PC-3 (cell line): ENCODE data around the gene TMEM132D. TPM values are rescaled to one million over a fixed set of nuclear protein-coding genes. Genes with fewer than 3 reads are reported as not detected.

Experiments
- ATAC-seq: fragments of 200-7000 bp; cut with Tn5 transposase; 2 replicates; pipeline ENCODE4 v1.9.1; 2020; ENCODE audit warnings: mild to moderate bottlenecking, moderate library complexity
- BruUV-seq: library from RNA; stranded (reverse); fragments of 400-500 nt; replicated peaks from 2 replicates; lab custom pipeline; 2021; lab: Mats Ljungman, UMichigan
- CTCF ChIA-PET: fragments of 300-600 bp; sonication (Branson Sonifier 250); formaldehyde crosslinking; loops from one replicate; lab custom pipeline; 2022; ENCODE audit warnings: antibody characterized with exemption; lab: Charles Lee
- POLR2A ChIA-PET: fragments of 300-600 bp; sonication (Branson Sonifier 250); formaldehyde crosslinking; loops from one replicate; lab custom pipeline; 2022; ENCODE audit warnings: antibody characterized with exemption; ENCODE audit not compliant: unreplicated experiment; lab: Charles Lee
- DNase-seq: peaks from one replicate; pipeline ENCODE4 v3.0.0-alpha.2; 2015
- H2AFZ ChIP-seq: fragments of 300-600 bp; sonication (generic); 2 replicates; pipeline ENCODE4 v1.6.0; 2016; ENCODE audit warnings: antibody characterized with exemption, low read length
- H3F3A ChIP-seq: fragments of 300-600 bp; sonication (generic); one replicate; pipeline ENCODE4 v1.6.0; 2017; ENCODE audit warnings: antibody characterized with exemption, low read length, control low read depth, mild to moderate bottlenecking; ENCODE audit not compliant: unreplicated experiment
- H3K27ac ChIP-seq: fragments of 300-600 bp; sonication (generic); 2 replicates; pipeline ENCODE4 v1.5.1; 2016; ENCODE audit warnings: mild to moderate bottlenecking, low read length
- H3K27me3 ChIP-seq: fragments of 300-600 bp; sonication (generic); 2 replicates; pipeline ENCODE4 v1.6.1; 2016; ENCODE audit warnings: low read length, mixed read lengths
- H3K36me3 ChIP-seq: fragments of 300-600 bp; sonication (generic); 2 replicates; pipeline ENCODE4 v1.6.1; 2016; ENCODE audit warnings: low read depth, mixed run types, low read length, mixed read lengths
- H3K4me1 ChIP-seq: fragments of 300-600 bp; sonication (generic); 2 replicates; pipeline ENCODE4 v1.5.1; 2016; ENCODE audit warnings: low read length; ENCODE audit not compliant: insufficient read depth
- H3K4me2 ChIP-seq: fragments of 300-600 bp; sonication (generic); 2 replicates; pipeline ENCODE4 v1.6.0; 2016; ENCODE audit warnings: low read length
- H3K4me3 ChIP-seq: fragments of 300-600 bp; sonication (generic); 2 replicates; pipeline ENCODE4 v1.5.1; 2016; ENCODE audit warnings: mild to moderate bottlenecking, low read length, mixed read lengths
- H3K79me2 ChIP-seq: fragments of 300-600 bp; sonication (generic); 2 replicates; pipeline ENCODE4 v1.6.1; 2017; ENCODE audit warnings: low read length, mixed read lengths
- H3K9ac ChIP-seq: fragments of 300-600 bp; sonication (generic); 2 replicates; pipeline ENCODE4 v1.6.0; 2016; ENCODE audit warnings: mild to moderate bottlenecking, low read length
- H3K9me2 ChIP-seq: fragments of 300-600 bp; sonication (generic); replicated peaks from 2 replicates; pipeline ENCODE4 v1.6.1; 2016; ENCODE audit warnings: mixed run types, low read length, mixed read lengths
- H3K9me3 ChIP-seq: fragments of 300-600 bp; sonication (generic); 2 replicates; pipeline ENCODE4 v1.6.1; 2016; ENCODE audit warnings: low read length, mixed read lengths
- H4K20me1 ChIP-seq: fragments of 300-600 bp; sonication (generic); 2 replicates; pipeline ENCODE4 v1.6.1; 2016; ENCODE audit warnings: low read length, mixed read lengths
- EZH2 ChIP-seq: fragments of 300-600 bp; sonication (generic); IDR thresholded peaks from one replicate; pipeline ENCODE4 v1.6.1; 2017; ENCODE audit warnings: antibody characterized with exemption, mild to moderate bottlenecking, low read length; ENCODE audit not compliant: unreplicated experiment
- EZH2phosphoT487 ChIP-seq: fragments of 300-600 bp; sonication (generic); IDR thresholded peaks from 2 replicates; pipeline ENCODE4 v1.6.1; 2018; ENCODE audit warnings: mild to moderate bottlenecking, antibody characterized with exemption, low read length, borderline replicate concordance
- intact Hi-C: fragments of 100-400 bp; cut with micrococcal nuclease; formaldehyde crosslinking; loops from 2 replicates; pipeline ENCODE4 v1.9.0; 2023
- total RNA-seq: library from RNA; depleted of rRNA; stranded (reverse); fragments of >200 nt; gene quantifications from 2 replicates; pipeline ENCODE4 v1.2.3, GENCODE V29; 2014
- TF ChIP-seq, protein P1 (sequence below): fragments of 300-600 bp; sonication (generic); conservative IDR thresholded peaks from 2 replicates; pipeline ENCODE4 v1.5.1; 2017; ENCODE audit warnings: antibody characterized with exemption, low read depth, mild to moderate bottlenecking, low read length

TMEM132D gene
- total RNA-seq, 1 experiment from 2014 or later: not detected

DNA sequence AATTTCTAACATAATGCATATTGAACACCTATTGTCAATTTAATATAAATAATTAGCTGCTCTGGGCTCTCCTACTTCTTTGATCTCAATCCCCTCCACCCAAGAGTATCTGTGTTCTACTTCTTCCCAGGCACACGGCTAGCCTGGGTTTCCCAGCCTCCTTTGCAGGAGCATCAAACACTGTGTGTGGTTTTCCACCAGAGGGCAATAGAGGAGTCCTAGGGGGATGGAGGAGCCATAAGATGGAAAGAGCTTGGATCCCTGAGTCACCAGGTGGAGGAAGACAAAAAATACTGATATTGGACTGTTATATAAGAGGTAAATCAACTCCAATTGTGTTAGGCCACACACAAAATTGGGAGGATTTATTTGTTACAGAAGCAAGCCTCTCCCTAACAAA lies 716.9 kb downstream of the TMEM132D start:
- POLR2A ChIA-PET: no interaction called here
- no peaks in the 10 kb centered on the region for H4K20me1 ChIP-seq
- H3K79me2 ChIP-seq: no peaks in the 10 kb centered on the region
- no TSS peak for BruUV-seq
- no peaks in the 10 kb centered on the region for H3K27me3 ChIP-seq
- H3K4me3 ChIP-seq: no peak overlapping the region
- ATAC-seq (no peak), DNase-seq (peak; percentile 17)
- intact Hi-C loops: no loop called here
- no peak overlapping the region for H2AFZ ChIP-seq
- H3K36me3 ChIP-seq: no peaks in the 10 kb centered on the region
- CTCF ChIA-PET: no interaction called here
- H3F3A ChIP-seq: no peaks in the 10 kb centered on the region
- peaks cover 9% of the 10 kb centered on the region; the same call in 1 of the 2 replicates for H3K9me3 ChIP-seq
- no peak for TF ChIP-seq EZH2
- TF ChIP-seq EZH2phosphoT487: no peak
- TF ChIP-seq, protein P1, sequence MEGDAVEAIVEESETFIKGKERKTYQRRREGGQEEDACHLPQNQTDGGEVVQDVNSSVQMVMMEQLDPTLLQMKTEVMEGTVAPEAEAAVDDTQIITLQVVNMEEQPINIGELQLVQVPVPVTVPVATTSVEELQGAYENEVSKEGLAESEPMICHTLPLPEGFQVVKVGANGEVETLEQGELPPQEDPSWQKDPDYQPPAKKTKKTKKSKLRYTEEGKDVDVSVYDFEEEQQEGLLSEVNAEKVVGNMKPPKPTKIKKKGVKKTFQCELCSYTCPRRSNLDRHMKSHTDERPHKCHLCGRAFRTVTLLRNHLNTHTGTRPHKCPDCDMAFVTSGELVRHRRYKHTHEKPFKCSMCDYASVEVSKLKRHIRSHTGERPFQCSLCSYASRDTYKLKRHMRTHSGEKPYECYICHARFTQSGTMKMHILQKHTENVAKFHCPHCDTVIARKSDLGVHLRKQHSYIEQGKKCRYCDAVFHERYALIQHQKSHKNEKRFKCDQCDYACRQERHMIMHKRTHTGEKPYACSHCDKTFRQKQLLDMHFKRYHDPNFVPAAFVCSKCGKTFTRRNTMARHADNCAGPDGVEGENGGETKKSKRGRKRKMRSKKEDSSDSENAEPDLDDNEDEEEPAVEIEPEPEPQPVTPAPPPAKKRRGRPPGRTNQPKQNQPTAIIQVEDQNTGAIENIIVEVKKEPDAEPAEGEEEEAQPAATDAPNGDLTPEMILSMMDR: peak; percentile 31; the same call in 1 of the 2 replicates
- no peak overlapping the region for H3K4me2 ChIP-seq
- no peaks in the 10 kb centered on the region for H3K4me1 ChIP-seq
- no peak overlapping the region for H3K9ac ChIP-seq
- H3K27ac ChIP-seq: no peak overlapping the region
- no peaks in the 10 kb centered on the region for H3K9me2 ChIP-seq

DNA sequence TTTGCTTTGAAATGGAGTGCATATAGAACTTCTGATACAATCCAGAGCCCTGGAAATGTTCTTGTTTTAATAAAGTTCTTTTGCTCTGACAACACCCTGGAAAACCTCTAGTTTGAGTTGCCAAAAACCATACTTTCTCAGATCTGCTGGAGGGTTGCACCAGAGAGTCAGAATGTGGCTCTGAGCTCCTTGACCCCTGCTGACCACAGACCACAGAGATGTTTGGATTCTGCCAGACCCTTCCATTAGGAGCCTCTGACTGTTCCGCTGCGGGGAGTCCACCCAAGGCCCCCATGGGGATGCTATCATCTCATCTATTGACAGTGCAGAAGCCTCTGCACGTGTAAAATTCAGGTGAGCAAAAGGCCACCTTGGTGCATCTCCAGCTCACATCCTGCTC lies 718.0 kb downstream of the TMEM132D start:
- POLR2A ChIA-PET: no interaction called here
- H3K9me2 ChIP-seq: no peaks in the 10 kb centered on the region
- H3K36me3 ChIP-seq: no peaks in the 10 kb centered on the region

More for the DNA sequence above, 718.0 kb downstream of the TMEM132D start:
- peaks cover 9% of the 10 kb centered on the region; the same call in 1 of the 2 replicates for H3K9me3 ChIP-seq
- no peak overlapping the region for H3K9ac ChIP-seq
- no peaks in the 10 kb centered on the region for H3K4me1 ChIP-seq
- TF ChIP-seq, protein P1: no peak
- TF ChIP-seq EZH2phosphoT487 (no peak), EZH2 (no peak)
- CTCF ChIA-PET: no interaction called here
- H3K27ac ChIP-seq: no peak overlapping the region
- no peak for ATAC-seq
- no peak overlapping the region for H3K4me2 ChIP-seq
- no peaks in the 10 kb centered on the region for H3F3A ChIP-seq
- no peaks in the 10 kb centered on the region for H3K27me3 ChIP-seq
- H4K20me1 ChIP-seq: no peaks in the 10 kb centered on the region
- no peak for DNase-seq
- no peaks in the 10 kb centered on the region for H3K79me2 ChIP-seq
- H3K4me3 ChIP-seq: no peak overlapping the region
- no TSS peak for BruUV-seq
- intact Hi-C loops: no loop called here
- no peak overlapping the region for H2AFZ ChIP-seq
